SK-N-SH (cell line): ENCODE results near the gene RYR3. TPM values are rescaled to one million over a fixed set of nuclear protein-coding genes. Genes with fewer than 3 reads are reported as not detected.

ENCODE experiments used
- CTCF ChIA-PET: fragments of 300-600, 350-600 bp; formaldehyde crosslinking; extraction: SDS; loops from one replicate; lab custom pipeline; 2021; lab: Yijun Ruan, JAX
- POLR2A ChIA-PET: fragments of 350-600 bp; sonication (Branson Sonifier 250); formaldehyde crosslinking; extraction: SDS; loops from one replicate; lab custom pipeline; 2020; ENCODE audit warnings: antibody characterized with exemption, inconsistent platforms; lab: Yijun Ruan, JAX
- DNase-seq: peaks from one replicate; pipeline ENCODE4 v3.0.0; 2012
- H2AFZ ChIP-seq: fragments of 200-600 bp; sonication (generic); 2 replicates; pipeline ENCODE4 v1.8.1; 2016; ENCODE audit warnings: antibody characterized with exemption, mild to moderate bottlenecking, low read depth
- H3F3A ChIP-seq: fragments of 200-600 bp; sonication (generic); replicated peaks from 2 replicates; pipeline ENCODE3; 2016; ENCODE audit warnings: antibody characterized with exemption, mild to moderate bottlenecking; ENCODE audit not compliant: insufficient read depth
- H3K27ac ChIP-seq, 2 experiments: fragments of 200-500 bp in 1 of 2; fragments of 200-600 bp in 1 of 2; sonication (Bioruptor generic) in 1 of 2; sonication (generic), shearing (Covaris generic) in 1 of 2; 2 replicates each; pipeline versions ENCODE4 v1.5.1 to v1.6.1; 2014 to 2016; ENCODE audit warnings: low read depth in 2 of 2, inconsistent platforms in 1 of 2, low read length in 1 of 2, mild to moderate bottlenecking in 1 of 2, mixed read lengths in 1 of 2
- H3K27me3 ChIP-seq: fragments of 200-600 bp; sonication (generic), shearing (Covaris generic); 2 replicates; pipeline ENCODE4 v1.6.1; 2016; ENCODE audit warnings: mixed run types; ENCODE audit not compliant: insufficient read depth
- H3K36me3 ChIP-seq, 2 experiments: fragments of 200-500 bp in 1 of 2; fragments of 200-600 bp in 1 of 2; sonication (Bioruptor generic) in 1 of 2; sonication (generic) in 1 of 2; replicated peaks in 1 of 2; 2 replicates each; pipeline versions ENCODE3 to v1.5.1; 2014 to 2016; ENCODE audit warnings: low read length in 1 of 2, mild to moderate bottlenecking in 1 of 2; ENCODE audit not compliant: insufficient read depth in 2 of 2, control insufficient read depth in 1 of 2
- H3K4me1 ChIP-seq, 2 experiments: fragments of 200-500 bp in 1 of 2; fragments of 200-600 bp in 1 of 2; sonication (Bioruptor generic) in 1 of 2; sonication (generic), shearing (Covaris generic) in 1 of 2; 2 replicates each; pipeline versions ENCODE4 v1.5.1 to v1.6.1; 2014 to 2016; ENCODE audit warnings: low read depth in 1 of 2, low read length in 1 of 2, mixed run types in 1 of 2; ENCODE audit not compliant: insufficient read depth in 2 of 2, control insufficient read depth in 1 of 2
- H3K4me2 ChIP-seq: fragments of 200-600 bp; sonication (generic), shearing (Covaris generic); 2 replicates; pipeline ENCODE4 v1.6.1; 2017; ENCODE audit warnings: mixed run types
- H3K4me3 ChIP-seq, 2 experiments: fragments of 200-500 bp in 1 of 2; fragments of 200-600 bp in 1 of 2; sonication (Bioruptor generic) in 1 of 2; sonication (generic), shearing (Covaris generic) in 1 of 2; 2 replicates each; pipeline versions ENCODE4 v1.5.1 to v1.8.1; 2014 to 2016; ENCODE audit warnings: low read depth in 2 of 2, inconsistent platforms in 1 of 2, low read length in 1 of 2, mild to moderate bottlenecking in 1 of 2, mixed read lengths in 1 of 2, moderate library complexity in 1 of 2
- H3K79me2 ChIP-seq: fragments of 200-600 bp; sonication (generic); 2 replicates; pipeline ENCODE4 v1.8.1; 2017; ENCODE audit warnings: mild to moderate bottlenecking; ENCODE audit not compliant: insufficient read depth
- H3K9ac ChIP-seq: fragments of 200-600 bp; sonication (generic); 2 replicates; pipeline ENCODE4 v1.6.1; 2017; ENCODE audit warnings: mixed run types
- H3K9me2 ChIP-seq: fragments of 200-600 bp; sonication (generic); 2 replicates; pipeline ENCODE4 v1.6.1; 2017; ENCODE audit warnings: mixed run types
- H3K9me3 ChIP-seq: fragments of 200-600 bp; sonication (generic); 2 replicates; pipeline ENCODE4 v1.6.1; 2017; ENCODE audit warnings: mixed run types, mild to moderate bottlenecking, moderate library complexity
- H4K20me1 ChIP-seq: fragments of 200-600 bp; sonication (generic); 2 replicates; pipeline ENCODE4 v1.6.1; 2017; ENCODE audit warnings: mild to moderate bottlenecking, mixed run types; ENCODE audit not compliant: insufficient read depth
- ELF1 ChIP-seq: IDR thresholded peaks from 2 replicates; pipeline ENCODE4 v1.4.0; 2012
- EP300 ChIP-seq, 2 experiments: IDR thresholded peaks; 2 replicates each; pipeline versions ENCODE4 v1.4.0 to v1.6.1; 2012; ENCODE audit warnings: borderline replicate concordance in 1 of 2, low read depth in 1 of 2, low read length in 1 of 2
- EZH2phosphoT487 ChIP-seq: fragments of 200-600 bp; sonication (generic); IDR thresholded peaks from 2 replicates; pipeline ENCODE4 v1.6.1; 2017; ENCODE audit warnings: low read depth, mixed run types, mild to moderate bottlenecking, antibody characterized with exemption, moderate library complexity, borderline replicate concordance
- JUND ChIP-seq: IDR thresholded peaks from 2 replicates; pipeline ENCODE4 v1.4.0; 2012
- NRF1 ChIP-seq: IDR thresholded peaks from 2 replicates; pipeline ENCODE4 v1.6.1; 2012; ENCODE audit warnings: low read depth, mild to moderate bottlenecking, low read length
- POLR2AphosphoS5 ChIP-seq: IDR thresholded peaks from 2 replicates; pipeline ENCODE4 v1.6.1; 2012; ENCODE audit warnings: low read depth, low read length
- RCOR1 ChIP-seq: fragments of 150-350 bp; IDR thresholded peaks from 2 replicates; pipeline ENCODE4 v1.6.1; 2017; ENCODE audit warnings: antibody characterized with exemption, low read length
- RFX5 ChIP-seq: IDR thresholded peaks from 2 replicates; pipeline ENCODE4 v1.6.1; 2012; ENCODE audit warnings: mild to moderate bottlenecking, improper control_type of control experiment, low read length
- SIN3A ChIP-seq: IDR thresholded peaks from 2 replicates; pipeline ENCODE4 v1.6.1; 2012; ENCODE audit warnings: low read depth, mild to moderate bottlenecking, low read length, moderate library complexity, borderline replicate concordance
- TCF12 ChIP-seq: IDR thresholded peaks from 2 replicates; pipeline ENCODE4 v1.4.0; 2012
- WGBS: methylation state at CpG from one replicate; pipeline ENCODE4 v1.1.6; 2017; ENCODE audit warnings: low lambda C conversion rate; 5-methylcytosine and 5-hydroxymethylcytosine counted together
- polyA plus RNA-seq, 3 experiments: library from polyadenylated mRNA; depleted of rRNA; stranded (reverse); fragments of >200 nt; gene quantifications; 2 replicates each; pipeline ENCODE4 v1.2.3, GENCODE V29; 2012
- TF ChIP-seq, protein P1 (sequence below): IDR thresholded peaks from 2 replicates; pipeline ENCODE4; 2012
- TF ChIP-seq, protein P2 (sequence below): fragments of 150-350 bp; IDR thresholded peaks from 2 replicates; pipeline ENCODE4 v1.6.1; 2017; ENCODE audit warnings: antibody characterized with exemption, low read length, low read depth, borderline replicate concordance
- TF ChIP-seq, protein P3 (sequence below): IDR thresholded peaks from 2 replicates; pipeline ENCODE4 v1.4.0; 2012; ENCODE audit warnings: low read depth, borderline replicate concordance
- TF ChIP-seq, protein P4 (sequence below): IDR thresholded peaks from 2 replicates; pipeline ENCODE4 v1.4.0; 2012; ENCODE audit warnings: low read depth, borderline replicate concordance
- TF ChIP-seq, protein P5 (sequence below): fragments of 150-350 bp; IDR thresholded peaks from 2 replicates; pipeline ENCODE4 v1.6.1; 2016; ENCODE audit warnings: mild to moderate bottlenecking, low read depth, low read length
- TF ChIP-seq, protein P6 (sequence below): IDR thresholded peaks from 2 replicates; pipeline ENCODE4 v1.4.0; 2012; ENCODE audit warnings: low read depth

The RYR3 gene
- polyA plus RNA-seq, 1 of the 3 experiments (the other 2 are of a cell fraction) = 0.02 TPM

DNA sequence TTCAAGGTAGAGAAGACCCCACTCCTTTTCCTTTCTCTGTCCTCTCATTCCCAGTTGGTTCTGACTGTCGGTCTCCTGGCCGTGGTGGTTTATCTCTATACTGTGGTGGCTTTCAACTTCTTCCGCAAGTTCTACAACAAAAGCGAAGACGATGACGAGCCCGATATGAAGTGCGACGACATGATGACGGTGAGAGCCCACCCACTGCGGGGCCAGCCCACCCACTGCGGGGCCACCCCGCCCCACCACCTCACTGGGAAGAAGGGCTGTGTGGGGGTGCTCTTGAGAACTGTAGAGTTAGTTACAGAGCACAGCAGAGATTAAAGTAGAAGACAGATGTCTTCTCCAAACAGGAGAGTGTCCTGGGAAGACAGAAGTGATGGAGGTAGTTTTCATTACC lies 547.0 kb downstream of the RYR3 start:
- no peaks in the 10 kb centered on the region for H3K27me3 ChIP-seq
- no peak for TF ChIP-seq TCF12
- TF ChIP-seq, protein P1, sequence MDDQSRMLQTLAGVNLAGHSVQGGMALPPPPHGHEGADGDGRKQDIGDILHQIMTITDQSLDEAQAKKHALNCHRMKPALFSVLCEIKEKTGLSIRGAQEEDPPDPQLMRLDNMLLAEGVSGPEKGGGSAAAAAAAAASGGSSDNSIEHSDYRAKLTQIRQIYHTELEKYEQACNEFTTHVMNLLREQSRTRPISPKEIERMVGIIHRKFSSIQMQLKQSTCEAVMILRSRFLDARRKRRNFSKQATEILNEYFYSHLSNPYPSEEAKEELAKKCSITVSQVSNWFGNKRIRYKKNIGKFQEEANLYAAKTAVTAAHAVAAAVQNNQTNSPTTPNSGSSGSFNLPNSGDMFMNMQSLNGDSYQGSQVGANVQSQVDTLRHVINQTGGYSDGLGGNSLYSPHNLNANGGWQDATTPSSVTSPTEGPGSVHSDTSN = no peak
- TF ChIP-seq ELF1 = no peak
- no peak for TF ChIP-seq EZH2phosphoT487
- TF ChIP-seq, protein P2, sequence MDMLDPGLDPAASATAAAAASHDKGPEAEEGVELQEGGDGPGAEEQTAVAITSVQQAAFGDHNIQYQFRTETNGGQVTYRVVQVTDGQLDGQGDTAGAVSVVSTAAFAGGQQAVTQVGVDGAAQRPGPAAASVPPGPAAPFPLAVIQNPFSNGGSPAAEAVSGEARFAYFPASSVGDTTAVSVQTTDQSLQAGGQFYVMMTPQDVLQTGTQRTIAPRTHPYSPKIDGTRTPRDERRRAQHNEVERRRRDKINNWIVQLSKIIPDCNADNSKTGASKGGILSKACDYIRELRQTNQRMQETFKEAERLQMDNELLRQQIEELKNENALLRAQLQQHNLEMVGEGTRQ = no peak
- TF ChIP-seq, protein P3, sequence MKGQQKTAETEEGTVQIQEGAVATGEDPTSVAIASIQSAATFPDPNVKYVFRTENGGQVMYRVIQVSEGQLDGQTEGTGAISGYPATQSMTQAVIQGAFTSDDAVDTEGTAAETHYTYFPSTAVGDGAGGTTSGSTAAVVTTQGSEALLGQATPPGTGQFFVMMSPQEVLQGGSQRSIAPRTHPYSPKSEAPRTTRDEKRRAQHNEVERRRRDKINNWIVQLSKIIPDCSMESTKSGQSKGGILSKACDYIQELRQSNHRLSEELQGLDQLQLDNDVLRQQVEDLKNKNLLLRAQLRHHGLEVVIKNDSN = no peak
- TF ChIP-seq RFX5 = no peak
- TF ChIP-seq POLR2AphosphoS5 = no peak
- TF ChIP-seq EP300 (IDR thresholded peaks at IDR 0.05; ENCODE audit: borderline replicate concordance in 1 of 2, low read depth in 1 of 2, low read length in 1 of 2) = no peak
- TF ChIP-seq RCOR1 = no peak
- no peak for TF ChIP-seq SIN3A
- TF ChIP-seq, protein P4, sequence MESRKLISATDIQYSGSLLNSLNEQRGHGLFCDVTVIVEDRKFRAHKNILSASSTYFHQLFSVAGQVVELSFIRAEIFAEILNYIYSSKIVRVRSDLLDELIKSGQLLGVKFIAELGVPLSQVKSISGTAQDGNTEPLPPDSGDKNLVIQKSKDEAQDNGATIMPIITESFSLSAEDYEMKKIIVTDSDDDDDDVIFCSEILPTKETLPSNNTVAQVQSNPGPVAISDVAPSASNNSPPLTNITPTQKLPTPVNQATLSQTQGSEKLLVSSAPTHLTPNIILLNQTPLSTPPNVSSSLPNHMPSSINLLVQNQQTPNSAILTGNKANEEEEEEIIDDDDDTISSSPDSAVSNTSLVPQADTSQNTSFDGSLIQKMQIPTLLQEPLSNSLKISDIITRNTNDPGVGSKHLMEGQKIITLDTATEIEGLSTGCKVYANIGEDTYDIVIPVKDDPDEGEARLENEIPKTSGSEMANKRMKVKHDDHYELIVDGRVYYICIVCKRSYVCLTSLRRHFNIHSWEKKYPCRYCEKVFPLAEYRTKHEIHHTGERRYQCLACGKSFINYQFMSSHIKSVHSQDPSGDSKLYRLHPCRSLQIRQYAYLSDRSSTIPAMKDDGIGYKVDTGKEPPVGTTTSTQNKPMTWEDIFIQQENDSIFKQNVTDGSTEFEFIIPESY = no peak
- TF ChIP-seq, all 33 proteins: peak for 0
- Histone ChIP-seq H2AFZ (no peak overlapping the region), H3K9me3 (no peaks in the 10 kb centered on the region), H3F3A (peaks cover 19% of the 10 kb centered on the region), H3K9me2 (no peaks in the 10 kb centered on the region), H3K27ac (no peak overlapping the region), H4K20me1 (no peaks in the 10 kb centered on the region), H3K9ac (no peak overlapping the region), H3K4me2 (no peak overlapping the region), H3K36me3 (no peaks in the 10 kb centered on the region), H3K4me3 (no peak overlapping the region), H3K79me2 (no peaks in the 10 kb centered on the region), H3K4me1 (peaks cover 0 to 9% of the 10 kb centered on the region in 2 experiments; a peak in 1 of 4 replicates)
- CTCF ChIA-PET = no interaction called here
- POLR2A ChIA-PET = no interaction called here
- no peak for DNase-seq
- WGBS = 96% methylated on average over 13 of the region's 13 CpGs

DNA sequence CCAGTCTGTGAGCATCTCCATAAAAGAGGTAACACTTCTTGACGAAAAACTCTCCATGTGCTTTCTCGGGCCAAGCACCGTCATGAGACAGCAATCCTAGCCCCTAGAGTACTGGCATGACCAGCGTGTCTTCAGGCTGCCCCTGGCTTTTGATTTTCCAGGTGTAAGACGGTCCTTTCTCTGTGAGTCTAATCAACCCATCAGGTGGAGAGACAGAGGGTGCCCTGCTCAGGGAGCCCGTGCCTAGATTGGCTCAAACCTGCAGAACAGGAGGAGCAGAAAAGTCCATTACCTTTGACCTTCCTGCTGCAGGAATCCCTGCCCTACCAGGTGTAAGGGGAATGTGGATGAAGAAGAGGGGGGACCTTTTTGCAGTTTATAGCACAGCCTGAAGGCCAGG lies 548.1 kb downstream of the RYR3 start:
- Histone ChIP-seq H4K20me1 (no peaks in the 10 kb centered on the region), H3K4me1 (peaks cover 0 to 9% of the 10 kb centered on the region in 2 experiments; a peak in 1 of 4 replicates), H3K9me3 (no peaks in the 10 kb centered on the region), H3F3A (peaks cover 11% of the 10 kb centered on the region), H3K79me2 (no peaks in the 10 kb centered on the region), H3K27me3 (no peaks in the 10 kb centered on the region), H3K4me2 (no peak overlapping the region), H3K27ac (no peak overlapping the region), H3K4me3 (no peak overlapping the region), H3K36me3 (no peaks in the 10 kb centered on the region), H3K9me2 (no peaks in the 10 kb centered on the region), H3K9ac (no peak overlapping the region), H2AFZ (no peak overlapping the region)
- DNase-seq = no peak
- CTCF ChIA-PET = no interaction called here
- 92% methylated on average over 6 of the region's 6 CpGs for WGBS
- POLR2A ChIA-PET = interaction anchor here (0.6 kb wide), 1 partner anchor 1098 kb away, joined by 5 read pairs; no protein-coding TSS in a partner anchor
- TF ChIP-seq TCF12 = no peak
- no peak for TF ChIP-seq NRF1
- TF ChIP-seq, protein P5, sequence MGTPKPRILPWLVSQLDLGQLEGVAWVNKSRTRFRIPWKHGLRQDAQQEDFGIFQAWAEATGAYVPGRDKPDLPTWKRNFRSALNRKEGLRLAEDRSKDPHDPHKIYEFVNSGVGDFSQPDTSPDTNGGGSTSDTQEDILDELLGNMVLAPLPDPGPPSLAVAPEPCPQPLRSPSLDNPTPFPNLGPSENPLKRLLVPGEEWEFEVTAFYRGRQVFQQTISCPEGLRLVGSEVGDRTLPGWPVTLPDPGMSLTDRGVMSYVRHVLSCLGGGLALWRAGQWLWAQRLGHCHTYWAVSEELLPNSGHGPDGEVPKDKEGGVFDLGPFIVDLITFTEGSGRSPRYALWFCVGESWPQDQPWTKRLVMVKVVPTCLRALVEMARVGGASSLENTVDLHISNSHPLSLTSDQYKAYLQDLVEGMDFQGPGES = no peak
- TF ChIP-seq, protein P4 = no peak
- TF ChIP-seq, protein P6, sequence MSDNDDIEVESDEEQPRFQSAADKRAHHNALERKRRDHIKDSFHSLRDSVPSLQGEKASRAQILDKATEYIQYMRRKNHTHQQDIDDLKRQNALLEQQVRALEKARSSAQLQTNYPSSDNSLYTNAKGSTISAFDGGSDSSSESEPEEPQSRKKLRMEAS = no peak
- TF ChIP-seq, protein P3 = no peak
- TF ChIP-seq, protein P1 = no peak
- no peak for TF ChIP-seq JUND
